NCI-H2227 (cell line): ENCODE measurements around the gene NTF3.
"Not testable (repeated sequence)": the region's sequence is repeated elsewhere in the genome, so short reads cannot be mapped to it uniquely, and the experiment has no call there.

Experiments
- DNase-seq: peaks from one replicate; lab custom pipeline; 2025; ENCODE audit not compliant: unreplicated experiment; lab: John Stamatoyannopoulos, UW

The NTF3 gene

GRCh38 chr12:5524769-5525436 is 93.0 kb downstream of the NTF3 start:
- no peak for DNase-seq

DNA sequence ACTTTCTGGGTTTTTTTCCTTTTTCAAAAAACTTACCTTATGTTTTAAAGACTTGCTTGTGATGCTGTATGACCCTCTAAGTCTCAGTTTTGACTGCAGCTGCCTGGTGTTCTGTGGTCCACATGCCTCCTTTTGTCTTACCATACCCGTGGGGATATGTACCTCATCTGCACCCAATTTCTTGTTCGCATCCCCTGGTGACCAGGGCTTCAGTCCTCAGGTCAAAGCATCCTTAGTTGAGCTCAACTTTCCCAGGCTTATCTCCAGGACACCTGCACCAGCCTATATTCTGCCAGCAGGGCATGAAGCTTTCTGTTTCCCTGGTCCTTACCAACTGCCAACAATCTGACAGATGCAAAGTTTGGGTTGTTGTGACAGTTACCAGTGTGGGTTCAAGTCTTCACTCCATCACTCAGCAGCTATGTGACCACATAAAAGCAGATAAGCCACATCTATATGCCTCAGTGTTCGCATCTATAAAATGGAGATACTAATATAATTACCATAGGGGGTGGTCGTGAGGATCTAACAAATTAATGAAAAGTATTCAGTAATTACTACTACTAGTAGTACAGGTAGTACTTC is 94.0 kb downstream of the NTF3 start:
- DNase-seq, result no peak

GRCh38 chr12:5533368-5533767 is 101.5 kb downstream of the NTF3 start:
- DNase-seq, result no peak

GRCh38 chr12:5534426-5535199 is 102.7 kb downstream of the NTF3 start:
- DNase-seq, result no peak

DNA sequence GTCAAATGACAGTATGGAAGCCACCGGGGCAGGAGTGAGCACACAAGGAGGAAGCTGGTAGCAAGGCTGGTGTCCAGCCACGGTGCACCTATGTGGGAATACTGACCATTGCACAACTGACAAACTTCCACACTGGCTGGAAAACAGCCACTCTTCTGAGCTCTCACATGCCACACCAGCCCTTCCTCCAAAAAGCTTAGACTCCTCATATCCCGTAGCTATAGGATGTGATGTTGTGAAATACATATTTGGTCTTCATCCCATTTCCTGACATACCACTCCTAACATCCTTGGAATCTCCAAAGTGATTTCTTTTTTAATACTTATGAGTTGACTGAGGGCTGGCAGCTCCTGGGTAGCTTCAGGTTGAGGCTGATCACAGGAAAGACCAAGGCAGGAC is 103.6 kb downstream of the NTF3 start:
- no peak for DNase-seq

- not testable (repeated sequence) for DNase-seq
Measured at GRCh38 chr12:5537026-5537615, 105.2 kb downstream of the NTF3 start.

DNA sequence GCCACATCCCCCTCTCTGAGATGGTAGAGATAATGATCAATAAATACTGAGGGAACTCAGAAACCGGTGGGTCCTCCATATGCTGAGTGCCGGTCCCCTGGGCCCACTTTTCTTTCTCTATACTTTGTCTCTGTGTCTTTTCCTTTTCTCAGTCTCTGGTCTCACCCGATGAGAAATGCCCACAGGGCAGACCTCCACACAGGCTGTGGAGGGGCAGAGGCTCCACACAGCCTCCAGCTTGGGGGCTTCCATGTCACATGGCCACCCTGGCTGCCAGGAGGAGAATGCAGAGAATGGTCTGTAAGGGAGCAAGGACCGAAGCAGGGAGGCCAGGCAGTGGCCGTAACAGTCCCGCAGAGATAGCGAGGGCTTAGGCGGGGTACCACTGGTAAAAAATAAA is 105.9 kb downstream of the NTF3 start:
- no peak for DNase-seq
